B cell (primary cell): ENCODE data around the gene GRM2. TPM values are rescaled to one million over a fixed set of nuclear protein-coding genes. Genes with fewer than 3 reads are reported as not detected.

ENCODE experiments used
- ATAC-seq: fragments of 200-7000 bp; cut with Tn5 transposase; one replicate; pipeline ENCODE4 v1.10.0; 2021; ENCODE audit warnings: low read depth, mild to moderate bottlenecking, moderate number of reproducible peaks, moderate library complexity
- CTCF ChIA-PET: fragments of 350-600 bp; sonication (Branson Sonifier 250); formaldehyde crosslinking; loops from one replicate; lab custom pipeline; 2021; ENCODE audit warnings: antibody characterized with exemption, inconsistent platforms; lab: Charles Lee
- POLR2A ChIA-PET: fragments of 350-600 bp; sonication (Branson Sonifier 250); formaldehyde crosslinking; loops from one replicate; lab custom pipeline; 2021; ENCODE audit warnings: antibody characterized with exemption; lab: Charles Lee
- DNase-seq: peaks from one replicate; pipeline ENCODE4 v3.0.0; 2013
- H2AFZ ChIP-seq: 2 replicates; pipeline ENCODE4 v1.6.1; 2012; ENCODE audit warnings: mild to moderate bottlenecking, low read depth, low read length; ENCODE audit not compliant: insufficient read depth, poor library complexity, severe bottlenecking
- H3K27ac ChIP-seq, 2 donors: 1 replicate in 1 of 2; 2 replicates in 1 of 2; pipeline ENCODE4 v1.5.1; 2012 to 2013; ENCODE audit warnings: low read length in 2 of 2, mild to moderate bottlenecking in 2 of 2, moderate library complexity in 1 of 2
- H3K27me3 ChIP-seq, 4 experiments: fragments of 200-600 bp in 1 of 4; sonication (generic) in 1 of 4; replicated peaks in 1 of 4; 1 replicate in 2 of 4; 2 replicates in 2 of 4; pipeline versions ENCODE4 v1.6.1 to v1.7.0; 2013 to 2016; ENCODE audit warnings: low read length in 3 of 4, mild to moderate bottlenecking in 2 of 4, mixed read lengths in 1 of 4, moderate library complexity in 1 of 4; ENCODE audit not compliant: insufficient read depth in 4 of 4, control insufficient read depth in 3 of 4; ENCODE audit errors: control extremely low read depth in 1 of 4
- H3K36me3 ChIP-seq, 2 experiments: replicated peaks in 1 of 2; 1 replicate in 1 of 2; 2 replicates in 1 of 2; pipeline versions ENCODE4 v1.6.1 to v1.7.1; 2013; ENCODE audit warnings: low read length in 1 of 2; ENCODE audit not compliant: insufficient read depth in 2 of 2, control insufficient read depth in 1 of 2; ENCODE audit errors: control extremely low read depth in 1 of 2, extremely low read depth in 1 of 2
- H3K4me1 ChIP-seq, 2 donors: fragments of 200-600 bp in 1 of 2; sonication (generic) in 1 of 2; 1 replicate in 1 of 2; 2 replicates in 1 of 2; pipeline versions ENCODE4 v1.5.1 to v1.6.1; 2013 to 2017; ENCODE audit warnings: low read length in 2 of 2; ENCODE audit not compliant: control insufficient read depth in 2 of 2, insufficient read depth in 2 of 2
- H3K4me2 ChIP-seq: replicated peaks from 2 replicates; pipeline ENCODE3; 2012; ENCODE audit warnings: mild to moderate bottlenecking, low read depth, low read length; ENCODE audit not compliant: poor library complexity, severe bottlenecking
- H3K4me3 ChIP-seq, 5 experiments: fragments of 200-600 bp in 1 of 5; sonication (generic) in 1 of 5; 1 replicate in 3 of 5; 2 replicates in 2 of 5; pipeline versions ENCODE4 v1.5.1 to v1.7.0; 2011 to 2016; ENCODE audit warnings: low read length in 4 of 5, mild to moderate bottlenecking in 4 of 5, low read depth in 2 of 5, control low read depth in 1 of 5, moderate library complexity in 1 of 5; ENCODE audit not compliant: insufficient read depth in 1 of 5; ENCODE audit errors: control extremely low read depth in 1 of 5, extremely low read depth in 1 of 5
- H3K79me2 ChIP-seq: fragments of 200-600 bp; sonication (generic); one replicate; pipeline ENCODE4 v1.6.0; 2016; ENCODE audit warnings: low read length; ENCODE audit not compliant: control insufficient read depth, insufficient read depth
- H3K9ac ChIP-seq: fragments of 200-600 bp; sonication (generic); 2 replicates; pipeline ENCODE4 v1.6.1; 2017; ENCODE audit warnings: mild to moderate bottlenecking, low read length, moderate library complexity
- H3K9me3 ChIP-seq, 3 donors: one replicate each; pipeline versions ENCODE4 v1.6.1 to v1.7.1; 2013; ENCODE audit warnings: low read length in 2 of 3; ENCODE audit not compliant: control insufficient read depth in 2 of 3, insufficient read depth in 1 of 3; ENCODE audit errors: control extremely low read depth in 1 of 3
- H4K20me1 ChIP-seq: 2 replicates; pipeline ENCODE4 v1.6.0; 2012; ENCODE audit warnings: mild to moderate bottlenecking, low read length; ENCODE audit not compliant: insufficient read depth, control insufficient read depth, poor library complexity, severe bottlenecking
- H3K27ac Mint-ChIP-seq: one replicate; pipeline ENCODE4 v1.8.0; 2021; ENCODE audit warnings: mixed read lengths
- H3K27me3 Mint-ChIP-seq: one replicate; pipeline ENCODE4 v1.8.0; 2021; ENCODE audit warnings: mixed read lengths
- H3K4me1 Mint-ChIP-seq: one replicate; pipeline ENCODE4 v1.8.0; 2021; ENCODE audit warnings: mixed read lengths
- H3K4me3 Mint-ChIP-seq: one replicate; pipeline ENCODE4 v1.8.0; 2021; ENCODE audit warnings: mixed read lengths
- H3K9me3 Mint-ChIP-seq: one replicate; pipeline ENCODE4 v1.8.0; 2022; ENCODE audit warnings: mixed read lengths; ENCODE audit not compliant: insufficient read depth
- EZH2 ChIP-seq: IDR thresholded peaks from 2 replicates; pipeline ENCODE4 v1.6.1; 2012; ENCODE audit warnings: borderline replicate concordance, low read depth, mild to moderate bottlenecking, moderate library complexity, low read length; ENCODE audit not compliant: insufficient read depth, poor library complexity, severe bottlenecking
- WGBS: methylation state at CpG from one replicate; pipeline ENCODE4 v1.1.5; 2013; ENCODE audit warnings: missing lambda C conversion rate; ENCODE audit not compliant: insufficient coverage; 5-methylcytosine and 5-hydroxymethylcytosine counted together
- intact Hi-C: fragments of 100-400 bp; cut with micrococcal nuclease; formaldehyde crosslinking; loops from one replicate; pipeline ENCODE4 v1.10.0; 2022
- polyA plus RNA-seq: library from polyadenylated mRNA; depleted of rRNA; stranded (reverse); fragments of >200 nt; gene quantifications from 2 replicates; pipeline ENCODE4 v1.2.3, GENCODE V29; 2012
- total RNA-seq, 2 donors: library from RNA; stranded (reverse); fragments of 120-200 nt in 1 of 2; gene quantifications; 1 replicate in 1 of 2; 2 replicates in 1 of 2; pipeline versions ENCODE4 v1.2.3 to v1.2.4, GENCODE V29; 2013 to 2022
- TF ChIP-seq, protein P1 (sequence below): fragments of 200-600 bp; IDR thresholded peaks from one replicate; pipeline ENCODE4 v1.8.0; 2022; ENCODE audit warnings: antibody characterized with exemption, mild to moderate bottlenecking

The GRM2 gene
- total and polyA plus RNA-seq, 2 donors (not counting 1 experiment from before 2014, with no cell fraction given), result 0.86 to 2.8 TPM

- Histone ChIP-seq H3K79me2 (peaks cover 53% of the 10 kb centered on the region), H3K4me3 (no peak overlapping the region), H3K9me3 (no peaks in the 10 kb centered on the region), H3K27me3 (no peaks in the 10 kb centered on the region), H3K9ac (peak overlapping the region; percentile 11), H3K27ac (peak overlapping the region; percentile 33 to 69), H2AFZ (no peak overlapping the region), H3K4me1 (peaks cover 63 to 87% of the 10 kb centered on the region in 2 donors), H4K20me1 (peaks cover 5% of the 10 kb centered on the region), H3K4me2 (peak overlapping the region; percentile 63), H3K36me3 (peaks cover 0 to 40% of the 10 kb centered on the region in 2 experiments)
- H3K9me3 Mint-ChIP-seq, result no peaks in the 10 kb centered on the region
- ChIA-PET POLR2A (interaction anchor here (1.8 to 1.9 kb wide), 2 partner anchors 10 to 181 kb away, joined by 7 to 24 read pairs; partner anchors contain the start of gene DCAF1), CTCF (interaction anchor here (0.5 to 8.0 kb wide), 27 partner anchors 9 to 461 kb away, joined by 3 to 220 read pairs (median 4); partner anchors contain the start of genes DCAF1, RBM15B, RPL29 and TEX264)
- H3K27ac Mint-ChIP-seq, result peak overlapping the region; percentile 54
- DNase-seq (peak; percentile 89), ATAC-seq (peak; percentile 83)
- peaks cover 78% of the 10 kb centered on the region for H3K4me1 Mint-ChIP-seq
- peak overlapping the region; percentile 5 for H3K4me3 Mint-ChIP-seq
- intact Hi-C loops, result loop anchor here (1.0 to 5.0 kb wide), 6 partner anchors 11 to 1066 kb away; partner anchors contain the start of genes PARP3, RBM15B, RRP9 and TEX264
- H3K27me3 Mint-ChIP-seq, result no peaks in the 10 kb centered on the region
- 27% methylated on average over 3 of the region's 4 CpGs for WGBS
- TF ChIP-seq, protein P1, sequence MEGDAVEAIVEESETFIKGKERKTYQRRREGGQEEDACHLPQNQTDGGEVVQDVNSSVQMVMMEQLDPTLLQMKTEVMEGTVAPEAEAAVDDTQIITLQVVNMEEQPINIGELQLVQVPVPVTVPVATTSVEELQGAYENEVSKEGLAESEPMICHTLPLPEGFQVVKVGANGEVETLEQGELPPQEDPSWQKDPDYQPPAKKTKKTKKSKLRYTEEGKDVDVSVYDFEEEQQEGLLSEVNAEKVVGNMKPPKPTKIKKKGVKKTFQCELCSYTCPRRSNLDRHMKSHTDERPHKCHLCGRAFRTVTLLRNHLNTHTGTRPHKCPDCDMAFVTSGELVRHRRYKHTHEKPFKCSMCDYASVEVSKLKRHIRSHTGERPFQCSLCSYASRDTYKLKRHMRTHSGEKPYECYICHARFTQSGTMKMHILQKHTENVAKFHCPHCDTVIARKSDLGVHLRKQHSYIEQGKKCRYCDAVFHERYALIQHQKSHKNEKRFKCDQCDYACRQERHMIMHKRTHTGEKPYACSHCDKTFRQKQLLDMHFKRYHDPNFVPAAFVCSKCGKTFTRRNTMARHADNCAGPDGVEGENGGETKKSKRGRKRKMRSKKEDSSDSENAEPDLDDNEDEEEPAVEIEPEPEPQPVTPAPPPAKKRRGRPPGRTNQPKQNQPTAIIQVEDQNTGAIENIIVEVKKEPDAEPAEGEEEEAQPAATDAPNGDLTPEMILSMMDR, result peak; percentile 90
- no peak for TF ChIP-seq EZH2
Measured at GRCh38 chr3:51682079-51682478, 24.8 kb upstream of the GRM2 start.

- H3K4me1 ChIP-seq, result peaks cover 67 to 88% of the 10 kb centered on the region in 2 donors
- WGBS, result 33% methylated on average over 7 of the region's 7 CpGs
- H3K4me3 ChIP-seq, result no peak overlapping the region
- peaks cover 5% of the 10 kb centered on the region for H4K20me1 ChIP-seq
- H3K27me3 Mint-ChIP-seq, result no peaks in the 10 kb centered on the region
- no peak overlapping the region for H2AFZ ChIP-seq
- DNase-seq, result no peak
- H3K36me3 ChIP-seq, result peaks cover 0 to 41% of the 10 kb centered on the region in 2 experiments
- no peak overlapping the region for H3K27ac Mint-ChIP-seq
- no peaks in the 10 kb centered on the region for H3K27me3 ChIP-seq
- H3K4me3 Mint-ChIP-seq, result no peak overlapping the region
- H3K79me2 ChIP-seq, result peaks cover 53% of the 10 kb centered on the region
- intact Hi-C loops, result loop anchor here (1.0 to 5.0 kb wide), 6 partner anchors 11 to 1066 kb away; partner anchors contain the start of genes PARP3, RBM15B, RRP9 and TEX264
- TF ChIP-seq EZH2, result no peak
- TF ChIP-seq, protein P1, result no peak
- peak overlapping the region; percentile 63 for H3K4me2 ChIP-seq
- H3K4me1 Mint-ChIP-seq, result peaks cover 81% of the 10 kb centered on the region
- no peak for ATAC-seq
- no peaks in the 10 kb centered on the region for H3K9me3 ChIP-seq
- no peak overlapping the region for H3K9ac ChIP-seq
- ChIA-PET CTCF (interaction anchor here (0.5 to 8.0 kb wide), 26 partner anchors 9 to 460 kb away, joined by 3 to 220 read pairs (median 4); partner anchors contain the start of genes DCAF1, RBM15B, RPL29 and TEX264), POLR2A (interaction anchor here (1.8 to 1.9 kb wide), 2 partner anchors 11 to 182 kb away, joined by 7 to 24 read pairs; partner anchors contain the start of gene DCAF1)
- H3K27ac ChIP-seq, result no peak overlapping the region
- H3K9me3 Mint-ChIP-seq, result no peaks in the 10 kb centered on the region
Measured at GRCh38 chr3:51682526-51682925, 24.3 kb upstream of the GRM2 start.
